ENCODE data around the gene BRME1. TPM values are rescaled to one million over a fixed set of nuclear protein-coding genes. Genes with fewer than 3 reads are reported as not detected.

The BRME1 gene
- total RNA-seq, 1 experiment from 2014 or later = 6.7 TPM

- Histone ChIP-seq H4K5ac (ENCODE audit: insufficient read length, low read depth, low read length) (no peak overlapping the region), H3K9ac (ENCODE audit: extremely low read depth, insufficient read length, low read length) (no peak overlapping the region), H3K79me1 (ENCODE audit: insufficient read depth, low read depth, low read length, poor library complexity, severe bottlenecking) (no peaks in the 10 kb centered on the region), H2BK120ac (ENCODE audit: low read depth, low read length, poor library complexity, severe bottlenecking) (no peak overlapping the region), H2BK5ac (ENCODE audit: insufficient read length, low read length) (no peak overlapping the region), H3K4me1 (ENCODE audit: insufficient read depth, low read length) (no peaks in the 10 kb centered on the region), H4K8ac (replicated peaks; ENCODE audit: insufficient read length, low read depth, low read length) (no peak overlapping the region), H2BK15ac (ENCODE audit: low read depth, low read length) (no peak overlapping the region), H3K4ac (ENCODE audit: low read depth, low read length) (no peak overlapping the region), H2AFZ (ENCODE audit: low read length) (no peak overlapping the region), H2BK12ac (ENCODE audit: insufficient read length, low read depth, low read length) (no peak overlapping the region), H4K20me1 (ENCODE audit: control insufficient read depth, insufficient read depth, insufficient read length) (no peaks in the 10 kb centered on the region), H2BK20ac (ENCODE audit: low read depth, low read length, poor library complexity, severe bottlenecking) (no peak overlapping the region), H3K14ac (ENCODE audit: insufficient read depth, low read length) (no peak overlapping the region), H3K27me3 (ENCODE audit: insufficient read depth, low read length) (no peaks in the 10 kb centered on the region), H3K79me2 (ENCODE audit: insufficient read depth, low read length) (no peaks in the 10 kb centered on the region), H3T11ph (ENCODE audit: low read length) (no peak overlapping the region), H3K56ac (ENCODE audit: insufficient read length, low read depth, low read length) (no peak overlapping the region), H3K18ac (ENCODE audit: insufficient read length, low read depth, low read length) (no peak overlapping the region), H3K9me3 (ENCODE audit: control insufficient read depth, low read depth, low read length) (no peaks in the 10 kb centered on the region), H3K23me2 (ENCODE audit: insufficient read length, low read depth, low read length, poor library complexity, severe bottlenecking) (no peaks in the 10 kb centered on the region), H2AK5ac (ENCODE audit: insufficient read length, low read length) (no peak overlapping the region), H3K4me2 (ENCODE audit: insufficient read depth, insufficient read length, low read length) (no peak overlapping the region), H3K23ac (ENCODE audit: insufficient read length, low read depth, low read length) (no peak overlapping the region), H4K91ac (ENCODE audit: insufficient read length, low read depth, low read length) (no peak overlapping the region), H3K27ac (ENCODE audit: insufficient read length, low read depth, low read length) (no peak overlapping the region)
- Mint-ChIP-seq H3K4me1 (peaks cover 0 to 7% of the 10 kb centered on the region in 2 experiments; a peak in 3 of 4 replicates), H3K27me3 (ENCODE audit: low read depth) (peaks cover 2% of the 10 kb centered on the region; the same call in 1 of the 2 replicates), H3K9me3 (no peaks in the 10 kb centered on the region; a peak in 1 of 5 replicates), H3K27ac (no peak overlapping the region), H3K36me3 (ENCODE audit: insufficient read depth in 1 of 3, low read depth in 3 of 3) (no peaks in the 10 kb centered on the region), H3K4me3 (no peak overlapping the region)
- TF ChIP-seq, protein P1, sequence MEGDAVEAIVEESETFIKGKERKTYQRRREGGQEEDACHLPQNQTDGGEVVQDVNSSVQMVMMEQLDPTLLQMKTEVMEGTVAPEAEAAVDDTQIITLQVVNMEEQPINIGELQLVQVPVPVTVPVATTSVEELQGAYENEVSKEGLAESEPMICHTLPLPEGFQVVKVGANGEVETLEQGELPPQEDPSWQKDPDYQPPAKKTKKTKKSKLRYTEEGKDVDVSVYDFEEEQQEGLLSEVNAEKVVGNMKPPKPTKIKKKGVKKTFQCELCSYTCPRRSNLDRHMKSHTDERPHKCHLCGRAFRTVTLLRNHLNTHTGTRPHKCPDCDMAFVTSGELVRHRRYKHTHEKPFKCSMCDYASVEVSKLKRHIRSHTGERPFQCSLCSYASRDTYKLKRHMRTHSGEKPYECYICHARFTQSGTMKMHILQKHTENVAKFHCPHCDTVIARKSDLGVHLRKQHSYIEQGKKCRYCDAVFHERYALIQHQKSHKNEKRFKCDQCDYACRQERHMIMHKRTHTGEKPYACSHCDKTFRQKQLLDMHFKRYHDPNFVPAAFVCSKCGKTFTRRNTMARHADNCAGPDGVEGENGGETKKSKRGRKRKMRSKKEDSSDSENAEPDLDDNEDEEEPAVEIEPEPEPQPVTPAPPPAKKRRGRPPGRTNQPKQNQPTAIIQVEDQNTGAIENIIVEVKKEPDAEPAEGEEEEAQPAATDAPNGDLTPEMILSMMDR (conservative IDR thresholded peaks at IDR 0.05) = no peak
- WGBS (ENCODE audit: extremely low coverage, insufficient read length, low lambda C conversion rate) = no CpG with 5 or more reads among the region's 16 CpGs
- no peak for DNase-seq
Observed at GRCh38 chr19:13888281-13888680, 17.6 kb downstream of the BRME1 start.
